Duodenal mucosa (tissue), 2 donors: ENCODE data around the gene COASY.

Experiments used
- H3K27ac ChIP-seq: one replicate; pipeline ENCODE4 v1.7.0; 2013; ENCODE audit warnings: low read depth, low read length
- H3K27me3 ChIP-seq, 2 donors: one replicate each; pipeline ENCODE4 v1.7.0; 2013; ENCODE audit warnings: low read length in 2 of 2, control low read depth in 1 of 2; ENCODE audit not compliant: insufficient read depth in 2 of 2, control insufficient read depth in 1 of 2
- H3K36me3 ChIP-seq, 2 donors: one replicate each; pipeline ENCODE4 v1.7.0; 2013; ENCODE audit warnings: low read length in 2 of 2, control low read depth in 1 of 2; ENCODE audit not compliant: insufficient read depth in 2 of 2, control insufficient read depth in 1 of 2
- H3K4me1 ChIP-seq, 2 donors: one replicate each; pipeline ENCODE4 v1.7.0; 2013; ENCODE audit warnings: low read length in 2 of 2, control low read depth in 1 of 2; ENCODE audit not compliant: insufficient read depth in 2 of 2, control insufficient read depth in 1 of 2
- H3K4me3 ChIP-seq, 2 donors: one replicate each; pipeline ENCODE4 v1.7.0; 2013; ENCODE audit warnings: low read length in 2 of 2, low read depth in 1 of 2
- H3K9ac ChIP-seq, 2 donors: one replicate each; pipeline ENCODE4 v1.7.0; 2013; ENCODE audit warnings: low read length in 2 of 2, low read depth in 1 of 2
- H3K9me3 ChIP-seq, 2 donors: one replicate each; pipeline ENCODE4 v1.7.0; 2013; ENCODE audit warnings: low read length in 2 of 2, control low read depth in 1 of 2; ENCODE audit not compliant: control insufficient read depth in 1 of 2

The COASY gene

DNA sequence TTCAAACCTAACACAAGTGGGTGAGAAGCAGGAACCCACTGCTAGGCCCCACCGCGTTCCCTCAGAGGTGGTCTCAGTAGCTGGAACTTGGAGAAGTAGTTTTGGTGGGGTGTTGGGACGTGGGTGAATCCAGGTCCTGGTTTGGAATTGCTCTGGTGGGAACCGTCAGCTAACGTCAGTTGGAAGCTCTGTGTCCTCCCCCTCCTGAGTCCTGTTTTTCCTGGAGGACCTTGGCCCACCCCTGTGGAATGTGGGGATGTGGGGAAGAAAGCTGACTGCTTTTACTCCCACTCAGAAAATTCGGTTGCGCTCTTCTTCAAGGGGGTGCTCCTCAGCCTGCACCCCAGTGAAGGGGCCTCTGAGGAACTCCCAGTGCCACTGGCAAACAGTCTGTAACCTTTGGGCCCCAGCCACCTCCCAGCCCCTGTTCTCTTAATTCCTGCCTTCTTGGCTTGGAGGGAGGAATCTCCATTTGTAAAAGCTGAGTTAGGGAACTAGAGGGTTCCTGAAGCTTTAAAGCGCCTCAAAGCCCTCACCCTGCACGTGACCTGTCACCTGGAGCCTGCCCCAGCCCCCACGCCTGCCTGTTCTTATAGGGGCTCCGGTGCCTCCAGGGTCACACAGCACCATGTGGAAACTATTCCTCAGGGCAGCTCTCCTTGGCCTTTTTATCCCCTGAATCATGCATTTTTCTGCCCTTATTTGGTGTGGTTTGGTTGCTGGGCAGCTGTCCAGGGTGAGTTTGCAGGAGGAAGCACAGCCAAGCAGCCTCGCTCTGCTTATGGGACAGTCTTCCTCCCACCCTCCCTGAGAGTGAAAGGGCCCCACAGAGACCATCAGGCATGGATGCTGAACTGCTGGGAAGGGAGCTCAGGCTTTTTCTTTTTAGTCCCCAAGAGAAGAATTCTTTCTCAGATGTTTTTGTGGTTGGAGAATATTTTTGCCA, 42.1 kb upstream of the COASY start:
- Histone ChIP-seq H3K27me3 (no peaks in the 10 kb centered on the region), H3K4me1 (peaks cover 45 to 60% of the 10 kb centered on the region in 2 donors), H3K36me3 (peaks cover 7 to 13% of the 10 kb centered on the region in 2 donors), H3K9me3 (no peaks in the 10 kb centered on the region), H3K9ac (peak overlapping the region; percentile 1 to 64), H3K27ac (peak overlapping the region; percentile 89), H3K4me3 (peak overlapping the region in 1 of 2 donors; percentile 17)

GRCh38 chr17:42520540-42520951, 41.4 kb upstream of the COASY start:
- H3K4me1 ChIP-seq: peaks cover 45 to 60% of the 10 kb centered on the region in 2 donors
- peak overlapping the region; percentile 89 for H3K27ac ChIP-seq
- peak overlapping the region; percentile 1 to 19 for H3K9ac ChIP-seq
- H3K4me3 ChIP-seq: no peak overlapping the region
- no peaks in the 10 kb centered on the region for H3K9me3 ChIP-seq
- H3K27me3 ChIP-seq: no peaks in the 10 kb centered on the region
- H3K36me3 ChIP-seq: peaks cover 7 to 12% of the 10 kb centered on the region in 2 donors

DNA sequence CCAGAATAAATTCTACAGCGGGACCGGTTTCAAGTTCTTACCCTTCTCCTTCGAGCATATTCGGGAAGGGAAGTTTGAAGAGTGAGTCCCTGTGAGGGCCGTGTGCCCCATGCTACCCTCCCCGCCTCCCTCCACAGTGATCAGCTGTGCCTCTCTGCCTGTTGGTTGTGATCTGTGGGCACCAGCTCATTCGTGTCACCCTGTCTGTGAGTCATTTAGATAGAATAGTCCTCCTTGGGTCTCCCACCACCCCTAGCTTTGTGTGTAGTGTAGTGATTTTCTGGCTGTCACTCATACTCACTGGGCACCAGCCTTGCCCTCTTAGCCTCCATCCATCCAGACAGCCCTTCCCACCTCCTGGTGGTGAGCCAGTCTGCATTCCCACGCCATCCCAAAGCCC, 40.9 kb upstream of the COASY start:
- H3K9ac ChIP-seq: peak overlapping the region; percentile 1 to 19
- peaks cover 7 to 12% of the 10 kb centered on the region in 2 donors for H3K36me3 ChIP-seq
- H3K27ac ChIP-seq: peak overlapping the region; percentile 82
- peaks cover 45 to 60% of the 10 kb centered on the region in 2 donors for H3K4me1 ChIP-seq
- no peaks in the 10 kb centered on the region for H3K27me3 ChIP-seq
- no peaks in the 10 kb centered on the region for H3K9me3 ChIP-seq
- H3K4me3 ChIP-seq: no peak overlapping the region

- H3K4me1 ChIP-seq: peaks cover 45 to 60% of the 10 kb centered on the region in 2 donors
- H3K9me3 ChIP-seq: no peaks in the 10 kb centered on the region
- H3K4me3 ChIP-seq: no peak overlapping the region
- peak overlapping the region; percentile 82 for H3K27ac ChIP-seq
- no peaks in the 10 kb centered on the region for H3K27me3 ChIP-seq
- no peak overlapping the region for H3K9ac ChIP-seq
- peaks cover 7 to 12% of the 10 kb centered on the region in 2 donors for H3K36me3 ChIP-seq
Measured at GRCh38 chr17:42521666-42522262, 40.2 kb upstream of the COASY start.

- H3K9ac ChIP-seq: no peak overlapping the region
- no peaks in the 10 kb centered on the region for H3K27me3 ChIP-seq
- H3K4me1 ChIP-seq: peaks cover 45 to 60% of the 10 kb centered on the region in 2 donors
- H3K9me3 ChIP-seq: no peaks in the 10 kb centered on the region
- H3K4me3 ChIP-seq: no peak overlapping the region
- H3K27ac ChIP-seq: peak overlapping the region; percentile 82
- H3K36me3 ChIP-seq: peaks cover 7 to 12% of the 10 kb centered on the region in 2 donors
Measured at GRCh38 chr17:42522263-42522790, 39.6 kb upstream of the COASY start.

DNA sequence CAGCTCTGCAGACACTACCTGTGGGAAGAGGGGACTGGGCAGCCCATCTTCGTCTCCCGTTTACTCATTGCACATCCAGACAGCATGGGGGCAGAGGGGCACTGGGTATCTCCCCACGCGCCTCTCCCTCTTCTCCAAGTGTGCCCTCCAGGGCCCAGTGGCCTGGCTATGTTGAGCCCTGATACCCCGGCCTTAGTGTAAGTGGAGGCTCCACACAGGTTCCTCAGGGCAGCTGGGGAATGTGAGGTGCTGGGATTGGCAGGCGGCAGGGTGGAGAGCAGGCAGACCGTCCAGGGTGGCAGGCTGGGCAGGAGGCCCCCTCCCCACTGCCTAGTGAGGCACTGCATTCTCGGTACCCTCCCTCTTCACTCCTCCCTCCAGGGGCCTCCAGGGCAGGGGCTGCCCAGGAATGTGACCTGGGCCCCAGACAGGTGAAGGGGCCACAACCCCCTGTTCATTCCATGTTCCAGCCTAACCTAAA, 39.1 kb upstream of the COASY start:
- H3K4me1 ChIP-seq: peaks cover 41 to 57% of the 10 kb centered on the region in 2 donors
- peaks cover 7 to 12% of the 10 kb centered on the region in 2 donors for H3K36me3 ChIP-seq
- H3K9ac ChIP-seq: no peak overlapping the region
- no peak overlapping the region for H3K4me3 ChIP-seq
- no peaks in the 10 kb centered on the region for H3K9me3 ChIP-seq
- H3K27ac ChIP-seq: peak overlapping the region; percentile 82
- no peaks in the 10 kb centered on the region for H3K27me3 ChIP-seq

GRCh38 chr17:42525221-42525620, 36.7 kb upstream of the COASY start:
- Histone ChIP-seq H3K9me3 (no peaks in the 10 kb centered on the region), H3K27me3 (no peaks in the 10 kb centered on the region), H3K36me3 (peaks cover 7 to 12% of the 10 kb centered on the region in 2 donors), H3K4me3 (no peak overlapping the region), H3K9ac (no peak overlapping the region), H3K4me1 (peaks cover 17 to 39% of the 10 kb centered on the region in 2 donors), H3K27ac (no peak overlapping the region)

- no peak overlapping the region for H3K27ac ChIP-seq
Measured at GRCh38 chr17:42526031-42526444, 35.9 kb upstream of the COASY start.

DNA sequence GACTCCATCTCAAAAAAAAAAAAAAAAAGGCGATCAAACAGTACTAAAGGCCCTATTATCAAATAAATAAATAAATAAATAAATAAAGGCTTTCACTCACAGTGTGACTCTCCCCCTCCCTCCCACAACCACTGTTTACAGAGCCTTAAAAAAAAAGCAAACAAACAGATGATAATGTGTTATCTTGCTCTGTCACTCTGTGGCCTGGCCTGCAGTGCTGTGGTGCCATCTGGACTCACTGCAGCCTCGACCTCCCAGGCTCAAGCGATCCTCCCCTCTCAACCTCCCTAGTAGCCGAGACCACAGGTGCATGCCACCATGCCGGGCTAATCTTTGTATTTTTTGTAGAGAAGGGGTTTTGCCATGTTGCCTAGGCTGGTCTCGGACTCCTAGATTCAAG, 34.0 kb upstream of the COASY start:
- no peak overlapping the region for H3K4me3 ChIP-seq
- no peaks in the 10 kb centered on the region for H3K9me3 ChIP-seq
- H3K27ac ChIP-seq: no peak overlapping the region
- no peak overlapping the region for H3K9ac ChIP-seq
- peaks cover 6 to 28% of the 10 kb centered on the region in 2 donors for H3K4me1 ChIP-seq
- no peaks in the 10 kb centered on the region for H3K27me3 ChIP-seq
- no peaks in the 10 kb centered on the region for H3K36me3 ChIP-seq

More at GRCh38 chr17:42526031-42526444, 35.9 kb upstream of the COASY start:
- H3K36me3 ChIP-seq: peaks cover 7 to 10% of the 10 kb centered on the region in 2 donors
- peaks cover 9 to 37% of the 10 kb centered on the region in 2 donors for H3K4me1 ChIP-seq
- no peak overlapping the region for H3K4me3 ChIP-seq
- no peaks in the 10 kb centered on the region for H3K9me3 ChIP-seq
- H3K27me3 ChIP-seq: no peaks in the 10 kb centered on the region
- H3K9ac ChIP-seq: no peak overlapping the region

GRCh38 chr17:42529061-42529460, 32.9 kb upstream of the COASY start:
- Histone ChIP-seq H3K9ac (no peak overlapping the region), H3K27ac (no peak overlapping the region), H3K9me3 (no peaks in the 10 kb centered on the region), H3K4me1 (peaks cover 6 to 26% of the 10 kb centered on the region in 2 donors), H3K36me3 (no peaks in the 10 kb centered on the region), H3K4me3 (no peak overlapping the region), H3K27me3 (no peaks in the 10 kb centered on the region)
